ENCODE measurements around the gene TOMM40. TPM values are rescaled to one million over a fixed set of nuclear protein-coding genes. Genes with fewer than 3 reads are reported as not detected.

The TOMM40 gene
- total RNA-seq, 1 donor from 2014 or later = 107 TPM

DNA sequence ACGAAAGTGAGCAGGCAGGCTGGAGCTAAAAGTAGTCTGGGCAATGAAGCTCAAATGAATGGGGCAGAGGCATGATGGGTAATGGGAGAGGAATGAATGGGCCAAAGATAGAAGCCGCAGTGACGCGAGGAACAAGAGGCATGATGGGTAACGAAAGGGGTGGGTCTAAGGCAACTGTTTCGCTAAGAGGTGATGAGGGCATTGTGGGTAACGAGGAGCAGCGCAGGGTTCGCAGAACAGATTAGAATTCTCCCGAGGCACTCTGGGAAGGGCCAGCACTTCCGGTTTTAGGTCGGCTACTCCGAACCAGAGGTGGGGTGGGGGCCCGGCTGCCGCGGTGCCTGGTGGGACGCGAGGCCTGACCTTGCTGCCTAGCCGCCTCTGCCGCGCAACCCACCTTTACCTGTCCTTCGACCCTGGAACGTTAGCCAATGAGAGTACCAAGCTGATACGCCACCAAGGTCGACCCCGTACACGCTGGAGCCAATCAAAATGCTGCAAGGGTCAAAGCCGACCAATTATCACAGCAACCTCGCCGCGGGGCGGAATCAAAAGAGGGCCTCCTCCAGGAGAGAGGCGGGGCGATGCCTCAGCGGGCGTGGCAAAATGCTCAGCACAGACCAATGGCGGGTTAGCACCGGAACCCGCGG lies 563 bp upstream of the TOMM40 start:
- Histone ChIP-seq H4K20me1 (ENCODE audit: insufficient read depth, low read length) (peaks cover 30% of the 10 kb centered on the region), H2AFZ (ENCODE audit: low read depth, low read length) (peak overlapping the region; percentile 75), H3K4me1 (ENCODE audit: insufficient read depth, low read length) (peaks cover 23% of the 10 kb centered on the region), H3K27me3 (ENCODE audit: insufficient read depth, low read length) (no peaks in the 10 kb centered on the region), H3K36me3 (ENCODE audit: insufficient read depth, low read length) (peaks cover 24% of the 10 kb centered on the region), H3K9me3 (ENCODE audit: insufficient read depth, low read depth, low read length) (no peaks in the 10 kb centered on the region), H3K9ac (ENCODE audit: low read length) (peak overlapping the region; percentile 74), H3K4me3 (ENCODE audit: insufficient read depth, low read depth, low read length) (peak overlapping the region; percentile 57), H3K27ac (ENCODE audit: low read depth, low read length) (peak overlapping the region; percentile 91), H3K79me2 (ENCODE audit: insufficient read depth, low read length) (peaks cover 40% of the 10 kb centered on the region), H3K4me2 (ENCODE audit: low read length) (peak overlapping the region; percentile 86)
- Mint-ChIP-seq H3K4me3 (ENCODE audit: unreplicated experiment) (peak overlapping the region; percentile 87), H3K9me3 (ENCODE audit: unreplicated experiment) (no peaks in the 10 kb centered on the region), H3K4me1 (ENCODE audit: low read depth, unreplicated experiment) (peaks cover 27% of the 10 kb centered on the region), H3K27me3 (ENCODE audit: low read depth, unreplicated experiment) (no peaks in the 10 kb centered on the region), H3K36me3 (ENCODE audit: low read depth, unreplicated experiment) (peaks cover 30% of the 10 kb centered on the region), H3K27ac (ENCODE audit: unreplicated experiment) (peak overlapping the region; percentile 84)
- DNase-seq (ENCODE audit: low read depth) = peak; percentile 99
- peak; percentile 99 for FAIRE-seq
- TF ChIP-seq, protein P1, sequence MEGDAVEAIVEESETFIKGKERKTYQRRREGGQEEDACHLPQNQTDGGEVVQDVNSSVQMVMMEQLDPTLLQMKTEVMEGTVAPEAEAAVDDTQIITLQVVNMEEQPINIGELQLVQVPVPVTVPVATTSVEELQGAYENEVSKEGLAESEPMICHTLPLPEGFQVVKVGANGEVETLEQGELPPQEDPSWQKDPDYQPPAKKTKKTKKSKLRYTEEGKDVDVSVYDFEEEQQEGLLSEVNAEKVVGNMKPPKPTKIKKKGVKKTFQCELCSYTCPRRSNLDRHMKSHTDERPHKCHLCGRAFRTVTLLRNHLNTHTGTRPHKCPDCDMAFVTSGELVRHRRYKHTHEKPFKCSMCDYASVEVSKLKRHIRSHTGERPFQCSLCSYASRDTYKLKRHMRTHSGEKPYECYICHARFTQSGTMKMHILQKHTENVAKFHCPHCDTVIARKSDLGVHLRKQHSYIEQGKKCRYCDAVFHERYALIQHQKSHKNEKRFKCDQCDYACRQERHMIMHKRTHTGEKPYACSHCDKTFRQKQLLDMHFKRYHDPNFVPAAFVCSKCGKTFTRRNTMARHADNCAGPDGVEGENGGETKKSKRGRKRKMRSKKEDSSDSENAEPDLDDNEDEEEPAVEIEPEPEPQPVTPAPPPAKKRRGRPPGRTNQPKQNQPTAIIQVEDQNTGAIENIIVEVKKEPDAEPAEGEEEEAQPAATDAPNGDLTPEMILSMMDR (IDR thresholded peaks at IDR 0.05; ENCODE audit: insufficient read depth, low read depth, low read length) = no peak
- TF ChIP-seq EZH2 (IDR thresholded peaks at IDR 0.05; ENCODE audit: insufficient read depth, low read length) = no peak

DNA sequence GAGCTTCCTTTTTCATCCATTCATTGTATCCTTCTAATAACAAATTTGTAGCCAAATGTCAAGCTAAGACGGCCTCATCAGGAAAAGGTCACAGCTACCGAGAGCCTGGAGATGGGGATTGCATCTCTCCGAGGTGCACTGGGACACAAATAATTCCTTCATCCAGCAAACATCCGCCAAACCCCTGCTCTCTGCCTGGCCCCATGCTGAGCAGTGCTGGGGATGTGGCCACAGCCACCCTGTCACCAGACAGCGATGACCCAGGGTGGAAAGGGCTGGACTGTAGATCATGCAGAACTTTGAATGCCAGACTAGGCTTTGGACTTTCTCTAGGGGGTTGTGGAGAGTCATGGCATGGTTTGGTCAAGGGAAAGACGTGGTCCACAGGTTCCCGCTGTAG lies 1.9 kb downstream of the TOMM40 start:
- H3K4me1 ChIP-seq (ENCODE audit: insufficient read depth, low read length) = peaks cover 23% of the 10 kb centered on the region
- Mint-ChIP-seq H3K4me3 (ENCODE audit: unreplicated experiment) (peak overlapping the region; percentile 97), H3K9me3 (ENCODE audit: unreplicated experiment) (no peaks in the 10 kb centered on the region), H3K36me3 (ENCODE audit: low read depth, unreplicated experiment) (peaks cover 28% of the 10 kb centered on the region), H3K4me1 (ENCODE audit: low read depth, unreplicated experiment) (peaks cover 27% of the 10 kb centered on the region), H3K27me3 (ENCODE audit: low read depth, unreplicated experiment) (no peaks in the 10 kb centered on the region), H3K27ac (ENCODE audit: unreplicated experiment) (no peak overlapping the region)
- H3K36me3 ChIP-seq (ENCODE audit: insufficient read depth, low read length) = peaks cover 24% of the 10 kb centered on the region
- peaks cover 58% of the 10 kb centered on the region for H3K79me2 ChIP-seq (ENCODE audit: insufficient read depth, low read length)
- DNase-seq (ENCODE audit: low read depth) = no peak
- H4K20me1 ChIP-seq (ENCODE audit: insufficient read depth, low read length) = peaks cover 45% of the 10 kb centered on the region
- FAIRE-seq = no peak
- peak overlapping the region; percentile 100 for H3K4me2 ChIP-seq (ENCODE audit: low read length)
- H3K9me3 ChIP-seq (ENCODE audit: insufficient read depth, low read depth, low read length) = no peaks in the 10 kb centered on the region
- no peak overlapping the region for H3K27ac ChIP-seq (ENCODE audit: low read depth, low read length)
- no peak overlapping the region for H3K4me3 ChIP-seq (ENCODE audit: insufficient read depth, low read depth, low read length)
- TF ChIP-seq EZH2 (IDR thresholded peaks at IDR 0.05; ENCODE audit: insufficient read depth, low read length) = no peak
- TF ChIP-seq, protein P1 (IDR thresholded peaks at IDR 0.05; ENCODE audit: insufficient read depth, low read depth, low read length) = no peak
- no peaks in the 10 kb centered on the region for H3K27me3 ChIP-seq (ENCODE audit: insufficient read depth, low read length)
- peak overlapping the region; percentile 25 for H3K9ac ChIP-seq (ENCODE audit: low read length)
- H2AFZ ChIP-seq (ENCODE audit: low read depth, low read length) = no peak overlapping the region

All from astrocyte (in vitro differentiated cells and primary cell).